ENCODE results near the gene GNG13. TPM values are rescaled to one million over a fixed set of nuclear protein-coding genes. Genes with fewer than 3 reads are reported as not detected.
A peak's percentile ranks its signal among the peaks of the same experiment; 100 is the strongest.

Gene GNG13
- total RNA-seq, 1 experiment from 2014 or later = 0.23 TPM

DNA sequence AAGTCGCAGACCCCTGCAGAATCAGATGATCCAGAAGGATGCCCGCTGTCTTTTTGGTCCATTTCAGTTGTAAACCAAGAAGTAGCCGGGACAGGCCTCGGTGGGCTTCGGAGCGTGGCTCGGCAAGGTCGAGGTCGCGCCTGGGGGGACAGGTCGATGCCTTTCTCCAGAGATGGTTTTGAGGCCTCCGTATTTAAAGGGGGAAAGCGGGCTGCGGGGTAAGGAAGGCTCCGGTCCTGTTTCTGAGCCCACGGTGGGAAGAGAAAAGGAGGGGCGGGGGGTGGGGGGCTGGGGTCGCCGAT, 7.5 kb upstream of the GNG13 start:
- ATAC-seq (no peak), DNase-seq (ENCODE audit: low read depth, low spot score) (no peak)
- ChIA-PET POLR2A (interaction anchor here (0.5 kb wide), 1 partner anchor 83 kb away, joined by 3 read pairs; no protein-coding TSS in a partner anchor), CTCF (interaction anchor here (0.7 kb wide), 2 partner anchors 75 to 1120 kb away, joined by 3 to 8 read pairs; no protein-coding TSS in a partner anchor)
- in situ Hi-C loops (cut with HindIII; ENCODE audit: low pct_unique_long_range_greater_than_20kb, low sequenced_read_pairs) (no loop called here), intact Hi-C loops (cut with micrococcal nuclease; ENCODE audit: unreplicated experiment) (no loop called here)
- TF ChIP-seq, protein P1, sequence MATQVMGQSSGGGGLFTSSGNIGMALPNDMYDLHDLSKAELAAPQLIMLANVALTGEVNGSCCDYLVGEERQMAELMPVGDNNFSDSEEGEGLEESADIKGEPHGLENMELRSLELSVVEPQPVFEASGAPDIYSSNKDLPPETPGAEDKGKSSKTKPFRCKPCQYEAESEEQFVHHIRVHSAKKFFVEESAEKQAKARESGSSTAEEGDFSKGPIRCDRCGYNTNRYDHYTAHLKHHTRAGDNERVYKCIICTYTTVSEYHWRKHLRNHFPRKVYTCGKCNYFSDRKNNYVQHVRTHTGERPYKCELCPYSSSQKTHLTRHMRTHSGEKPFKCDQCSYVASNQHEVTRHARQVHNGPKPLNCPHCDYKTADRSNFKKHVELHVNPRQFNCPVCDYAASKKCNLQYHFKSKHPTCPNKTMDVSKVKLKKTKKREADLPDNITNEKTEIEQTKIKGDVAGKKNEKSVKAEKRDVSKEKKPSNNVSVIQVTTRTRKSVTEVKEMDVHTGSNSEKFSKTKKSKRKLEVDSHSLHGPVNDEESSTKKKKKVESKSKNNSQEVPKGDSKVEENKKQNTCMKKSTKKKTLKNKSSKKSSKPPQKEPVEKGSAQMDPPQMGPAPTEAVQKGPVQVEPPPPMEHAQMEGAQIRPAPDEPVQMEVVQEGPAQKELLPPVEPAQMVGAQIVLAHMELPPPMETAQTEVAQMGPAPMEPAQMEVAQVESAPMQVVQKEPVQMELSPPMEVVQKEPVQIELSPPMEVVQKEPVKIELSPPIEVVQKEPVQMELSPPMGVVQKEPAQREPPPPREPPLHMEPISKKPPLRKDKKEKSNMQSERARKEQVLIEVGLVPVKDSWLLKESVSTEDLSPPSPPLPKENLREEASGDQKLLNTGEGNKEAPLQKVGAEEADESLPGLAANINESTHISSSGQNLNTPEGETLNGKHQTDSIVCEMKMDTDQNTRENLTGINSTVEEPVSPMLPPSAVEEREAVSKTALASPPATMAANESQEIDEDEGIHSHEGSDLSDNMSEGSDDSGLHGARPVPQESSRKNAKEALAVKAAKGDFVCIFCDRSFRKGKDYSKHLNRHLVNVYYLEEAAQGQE (IDR thresholded peaks at IDR 0.05; ENCODE audit: insufficient read depth in 1 of 2, low read depth in 2 of 2, low read length in 1 of 2) = no peak
- no peak for TF ChIP-seq POLR2AphosphoS5 (IDR thresholded peaks at IDR 0.05; ENCODE audit: low read depth, low read length)
- TF ChIP-seq TCF7L2 (IDR thresholded peaks at IDR 0.05; ENCODE audit: low read depth, low read length) = no peak
- TF ChIP-seq, protein P2, sequence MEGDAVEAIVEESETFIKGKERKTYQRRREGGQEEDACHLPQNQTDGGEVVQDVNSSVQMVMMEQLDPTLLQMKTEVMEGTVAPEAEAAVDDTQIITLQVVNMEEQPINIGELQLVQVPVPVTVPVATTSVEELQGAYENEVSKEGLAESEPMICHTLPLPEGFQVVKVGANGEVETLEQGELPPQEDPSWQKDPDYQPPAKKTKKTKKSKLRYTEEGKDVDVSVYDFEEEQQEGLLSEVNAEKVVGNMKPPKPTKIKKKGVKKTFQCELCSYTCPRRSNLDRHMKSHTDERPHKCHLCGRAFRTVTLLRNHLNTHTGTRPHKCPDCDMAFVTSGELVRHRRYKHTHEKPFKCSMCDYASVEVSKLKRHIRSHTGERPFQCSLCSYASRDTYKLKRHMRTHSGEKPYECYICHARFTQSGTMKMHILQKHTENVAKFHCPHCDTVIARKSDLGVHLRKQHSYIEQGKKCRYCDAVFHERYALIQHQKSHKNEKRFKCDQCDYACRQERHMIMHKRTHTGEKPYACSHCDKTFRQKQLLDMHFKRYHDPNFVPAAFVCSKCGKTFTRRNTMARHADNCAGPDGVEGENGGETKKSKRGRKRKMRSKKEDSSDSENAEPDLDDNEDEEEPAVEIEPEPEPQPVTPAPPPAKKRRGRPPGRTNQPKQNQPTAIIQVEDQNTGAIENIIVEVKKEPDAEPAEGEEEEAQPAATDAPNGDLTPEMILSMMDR (IDR thresholded peaks at IDR 0.05) = no peak
- TF ChIP-seq SIN3A (IDR thresholded peaks at IDR 0.05; ENCODE audit: borderline replicate concordance, insufficient read depth, low read depth, low read length) = no peak
- H3K27ac ChIP-seq (ENCODE audit: low read length) = peak overlapping the region; percentile 77
- peaks cover 24% of the 10 kb centered on the region for H3K4me1 ChIP-seq (ENCODE audit: control insufficient read depth, insufficient read depth, low read length)
- H3K4me3 ChIP-seq (ENCODE audit: low read depth in 2 of 2, low read length in 2 of 2) = peak overlapping the region; percentile 73 to 75
- BruUV-seq (replicated peaks) = no TSS peak
- H3K36me3 ChIP-seq (ENCODE audit: control insufficient read depth, insufficient read depth, low read length) = no peaks in the 10 kb centered on the region
- no peaks in the 10 kb centered on the region for H3K9me3 ChIP-seq (ENCODE audit: control insufficient read depth, insufficient read depth, low read depth, low read length)
- no peaks in the 10 kb centered on the region for H3K27me3 ChIP-seq (ENCODE audit: control insufficient read depth, insufficient read depth, low read length)

DNA sequence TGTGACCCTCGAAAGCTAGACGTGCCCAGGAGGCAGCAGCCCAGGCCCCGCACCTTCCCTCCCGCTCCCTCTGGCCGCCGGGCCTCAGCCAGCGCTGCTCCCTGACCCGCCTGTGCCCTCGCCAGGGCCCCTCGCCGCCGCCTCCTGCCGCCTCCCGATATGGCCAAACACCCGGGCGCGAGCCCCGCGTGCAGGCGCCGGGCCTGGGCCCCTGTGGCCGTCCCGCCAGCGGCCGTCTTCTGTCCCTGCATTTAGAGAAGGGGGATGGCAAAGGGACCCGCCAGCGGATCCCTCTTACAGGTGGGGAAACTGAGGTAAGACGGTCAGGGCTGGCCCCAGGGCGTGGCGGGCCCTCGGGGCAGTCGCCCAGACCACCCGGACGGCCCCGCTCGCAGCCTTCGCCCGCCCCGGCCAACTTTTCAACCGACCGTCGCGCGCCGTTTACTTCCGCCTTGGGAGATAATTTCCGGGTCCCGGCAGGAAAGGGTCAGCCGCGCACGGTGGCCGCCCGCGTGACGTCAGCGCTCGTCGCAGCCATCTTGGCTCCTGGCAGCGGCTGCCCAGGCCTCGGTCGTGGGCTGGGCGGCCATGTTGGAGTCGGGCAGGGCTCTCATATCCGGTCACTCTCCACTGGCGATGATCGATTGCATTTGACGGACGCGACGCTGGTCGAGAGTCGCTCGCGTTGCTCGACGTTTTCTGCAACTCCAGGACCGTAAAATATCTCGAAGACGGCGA, 7.0 kb upstream of the GNG13 start:
- H3K27me3 ChIP-seq (ENCODE audit: control insufficient read depth, insufficient read depth, low read length) = no peaks in the 10 kb centered on the region
- no peaks in the 10 kb centered on the region for H3K36me3 ChIP-seq (ENCODE audit: control insufficient read depth, insufficient read depth, low read length)
- H3K9me3 ChIP-seq (ENCODE audit: control insufficient read depth, insufficient read depth, low read depth, low read length) = no peaks in the 10 kb centered on the region
- TF ChIP-seq, protein P1 (IDR thresholded peaks at IDR 0.05; ENCODE audit: insufficient read depth in 1 of 2, low read depth in 2 of 2, low read length in 1 of 2) = no peak
- TF ChIP-seq POLR2AphosphoS5 (IDR thresholded peaks at IDR 0.05; ENCODE audit: low read depth, low read length) (peak; percentile 63; the same call in 1 of the 2 replicates), TCF7L2 (IDR thresholded peaks at IDR 0.05; ENCODE audit: low read depth, low read length) (no peak), SIN3A (IDR thresholded peaks at IDR 0.05; ENCODE audit: borderline replicate concordance, insufficient read depth, low read depth, low read length) (peak; percentile 46; the same call in 1 of the 2 replicates)
- TF ChIP-seq, protein P2 (IDR thresholded peaks at IDR 0.05) = no peak
- intact Hi-C loops (cut with micrococcal nuclease; ENCODE audit: unreplicated experiment) = no loop called here
- in situ Hi-C loops (cut with HindIII; ENCODE audit: low pct_unique_long_range_greater_than_20kb, low sequenced_read_pairs) = no loop called here
- peak; percentile 94 for ATAC-seq
- ChIA-PET CTCF (interaction anchor here (0.8 kb wide), 1 partner anchor 67 kb away, joined by 5 read pairs; the partner anchor contains the start of gene CIAO3), POLR2A (interaction anchor here (0.7 to 0.9 kb wide), 4 partner anchors 12 to 312 kb away, joined by 3 to 10 read pairs (median 5); no protein-coding TSS in a partner anchor)
- H3K4me1 ChIP-seq (ENCODE audit: control insufficient read depth, insufficient read depth, low read length) = peaks cover 24% of the 10 kb centered on the region
- TSS peak; percentile 98 for BruUV-seq (replicated peaks)
- H3K4me3 ChIP-seq (ENCODE audit: low read depth in 2 of 2, low read length in 2 of 2) = peak overlapping the region; percentile 73 to 75
- H3K27ac ChIP-seq (ENCODE audit: low read length) = peak overlapping the region; percentile 77
- peak; percentile 66 for DNase-seq (ENCODE audit: low read depth, low spot score)

All from Panc1 (cell line).